GM23248 (cell line): ENCODE results near the gene COL15A1. TPM values are rescaled to one million over a fixed set of nuclear protein-coding genes. Genes with fewer than 3 reads are reported as not detected.

Experiments used
- DNase-seq: peaks from one replicate; pipeline ENCODE4 v3.0.0-alpha.2; 2015
- H2AFZ ChIP-seq: fragments of 200-600 bp; sonication (generic); 2 replicates; pipeline ENCODE4 v1.6.1; 2016; ENCODE audit warnings: antibody characterized with exemption
- H3F3A ChIP-seq: fragments of 200-600 bp; sonication (generic); 2 replicates; pipeline ENCODE4 v1.6.1; 2016; ENCODE audit warnings: mild to moderate bottlenecking, antibody characterized with exemption, mixed run types; ENCODE audit not compliant: insufficient read depth
- H3K27ac ChIP-seq: fragments of 200-600 bp; sonication (generic); 2 replicates; pipeline ENCODE4 v1.5.1; 2016; ENCODE audit warnings: mild to moderate bottlenecking
- H3K27me3 ChIP-seq: fragments of 200-600 bp; sonication (generic); replicated peaks from 2 replicates; pipeline ENCODE4 v1.6.1; 2016; ENCODE audit warnings: mild to moderate bottlenecking; ENCODE audit not compliant: insufficient read depth
- H3K36me3 ChIP-seq: fragments of 200-600 bp; sonication (generic); 2 replicates; pipeline ENCODE4 v1.6.1; 2016; ENCODE audit warnings: low read depth, mild to moderate bottlenecking
- H3K4me1 ChIP-seq: fragments of 200-600 bp; sonication (generic); 2 replicates; pipeline ENCODE4 v1.6.1; 2016; ENCODE audit warnings: mild to moderate bottlenecking; ENCODE audit not compliant: insufficient read depth
- H3K4me2 ChIP-seq: fragments of 200-600 bp; sonication (generic); one replicate; pipeline ENCODE4 v1.6.1; 2016; ENCODE audit warnings: mild to moderate bottlenecking; ENCODE audit not compliant: unreplicated experiment
- H3K4me3 ChIP-seq: fragments of 200-600 bp; sonication (generic); 2 replicates; pipeline ENCODE4 v1.5.1; 2016; ENCODE audit warnings: mild to moderate bottlenecking
- H3K79me2 ChIP-seq: fragments of 200-600 bp; sonication (generic); 2 replicates; pipeline ENCODE4 v1.6.1; 2016; ENCODE audit warnings: mild to moderate bottlenecking; ENCODE audit not compliant: insufficient read depth
- H3K9ac ChIP-seq: fragments of 200-600 bp; sonication (generic); 2 replicates; pipeline ENCODE4 v1.6.1; 2016; ENCODE audit warnings: mild to moderate bottlenecking
- H3K9me2 ChIP-seq: fragments of 200-600 bp; sonication (generic); 2 replicates; pipeline ENCODE4 v1.6.1; 2016; ENCODE audit warnings: mixed run types, mild to moderate bottlenecking, moderate library complexity; ENCODE audit not compliant: insufficient read depth
- H3K9me3 ChIP-seq: fragments of 200-600 bp; sonication (generic); one replicate; pipeline ENCODE4 v1.6.1; 2017; ENCODE audit warnings: low read depth
- H4K20me1 ChIP-seq: fragments of 200-600 bp; sonication (generic); 2 replicates; pipeline ENCODE4 v1.6.0; 2016; ENCODE audit not compliant: insufficient read depth
- EZH2 ChIP-seq: fragments of 200-600 bp; sonication (generic); IDR thresholded peaks from 2 replicates; pipeline ENCODE4 v1.6.1; 2018; ENCODE audit warnings: antibody characterized with exemption, mild to moderate bottlenecking; ENCODE audit not compliant: insufficient read depth, poor library complexity, severe bottlenecking
- EZH2phosphoT487 ChIP-seq: fragments of 200-600 bp; sonication (generic); IDR thresholded peaks from 2 replicates; pipeline ENCODE4 v1.6.1; 2018; ENCODE audit warnings: antibody characterized with exemption, moderate library complexity, mild to moderate bottlenecking, low read depth; ENCODE audit not compliant: insufficient read depth
- WGBS, 2 experiments: methylation state at CpG; one replicate each; pipeline ENCODE4 v1.1.6; 2015 to 2017; ENCODE audit warnings: low lambda C conversion rate in 2 of 2, low coverage in 1 of 2; ENCODE audit errors: missing lambda C conversion rate in 2 of 2; 5-methylcytosine and 5-hydroxymethylcytosine counted together
- in situ Hi-C: fragments of 300-500 bp; cut with MboI; formaldehyde crosslinking; loops from 2 replicates; pipeline ENCODE4 v1.15.0; 2020
- polyA plus RNA-seq: library from polyadenylated mRNA; unstranded; fragments of >200 nt; fragmentation: Nextera tagmentation; extraction: Ambion mirVana; gene quantifications from 2 replicates; pipeline ENCODE4 v1.2.1, GENCODE V29; 2016
- total RNA-seq: library from RNA; depleted of rRNA; stranded (reverse); fragments of >200 nt; shearing (Covaris generic); gene quantifications from 2 replicates; pipeline ENCODE4 v1.2.3, GENCODE V29; 2014

COL15A1 gene
- total and polyA plus RNA-seq, 2 experiments from 2014 or later: 9.7 to 16.8 TPM

DNA sequence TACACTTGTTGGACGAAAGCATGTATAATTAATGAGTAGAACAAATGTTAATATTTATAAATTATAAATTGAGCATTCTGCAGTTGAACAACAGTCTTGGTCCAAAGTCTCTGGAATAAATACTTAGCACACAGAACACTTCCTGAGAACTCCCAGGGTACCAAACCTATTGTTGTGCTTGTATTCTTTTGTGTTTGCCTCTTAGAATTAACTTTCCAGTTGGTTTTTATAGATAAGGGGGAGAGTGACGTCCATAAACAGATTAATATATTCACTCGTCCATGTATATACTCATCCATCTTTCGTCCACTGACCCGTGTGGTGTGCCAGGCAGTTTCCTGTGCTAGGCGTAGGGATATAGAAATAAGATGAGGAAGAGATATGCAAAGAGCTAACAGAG is 98.9 kb downstream of the COL15A1 start:
- H3K79me2 ChIP-seq: no peaks in the 10 kb centered on the region
- H3K9ac ChIP-seq: no peak overlapping the region
- no peaks in the 10 kb centered on the region for H3K27me3 ChIP-seq
- H2AFZ ChIP-seq: no peak overlapping the region
- H3K9me2 ChIP-seq: no peaks in the 10 kb centered on the region
- no peaks in the 10 kb centered on the region for H3K36me3 ChIP-seq
- no peak for DNase-seq
- 96 to 99% methylated on average over 6 of the region's 6 CpGs for WGBS, 2 experiments
- peaks cover 39% of the 10 kb centered on the region for H3K4me1 ChIP-seq
- H3K27ac ChIP-seq: no peak overlapping the region
- peaks cover 32% of the 10 kb centered on the region for H3F3A ChIP-seq
- no peaks in the 10 kb centered on the region for H3K9me3 ChIP-seq
- TF ChIP-seq EZH2 (no peak), EZH2phosphoT487 (no peak)
- in situ Hi-C loops: no loop called here
- H4K20me1 ChIP-seq: no peaks in the 10 kb centered on the region
- H3K4me3 ChIP-seq: no peak overlapping the region
- H3K4me2 ChIP-seq: no peak overlapping the region

DNA sequence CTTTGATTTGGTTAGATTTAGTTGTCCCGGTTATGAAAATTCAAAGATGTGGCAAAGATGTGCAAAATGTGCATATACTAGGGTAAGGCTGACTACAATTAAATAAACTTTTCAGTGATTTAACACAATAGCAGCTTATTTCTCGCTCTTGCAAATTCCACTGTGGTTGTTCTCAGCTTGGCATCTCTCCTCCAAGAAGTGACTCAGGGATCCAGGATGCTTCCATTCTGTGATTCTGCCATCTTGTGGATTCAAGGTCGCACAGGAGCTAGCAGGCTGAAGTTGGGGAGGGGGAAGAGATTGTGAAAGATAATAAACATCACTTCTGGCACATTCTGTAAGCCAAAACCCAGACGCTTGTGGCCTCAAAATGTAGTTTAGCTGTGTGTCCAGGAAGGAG is 101.1 kb downstream of the COL15A1 start:
- Histone ChIP-seq H3K4me2 (no peak overlapping the region), H4K20me1 (no peaks in the 10 kb centered on the region), H3K9me3 (no peaks in the 10 kb centered on the region), H3K9ac (no peak overlapping the region), H3K36me3 (no peaks in the 10 kb centered on the region), H2AFZ (no peak overlapping the region), H3K27ac (no peak overlapping the region), H3K4me1 (peaks cover 21% of the 10 kb centered on the region), H3F3A (peaks cover 17% of the 10 kb centered on the region), H3K79me2 (no peaks in the 10 kb centered on the region), H3K4me3 (no peak overlapping the region), H3K27me3 (no peaks in the 10 kb centered on the region), H3K9me2 (no peaks in the 10 kb centered on the region)
- no peak for TF ChIP-seq EZH2phosphoT487
- TF ChIP-seq EZH2: no peak
- in situ Hi-C loops: no loop called here
- no peak for DNase-seq
- WGBS, 2 experiments: 78 to 79% methylated on average over 4 of the region's 4 CpGs

DNA sequence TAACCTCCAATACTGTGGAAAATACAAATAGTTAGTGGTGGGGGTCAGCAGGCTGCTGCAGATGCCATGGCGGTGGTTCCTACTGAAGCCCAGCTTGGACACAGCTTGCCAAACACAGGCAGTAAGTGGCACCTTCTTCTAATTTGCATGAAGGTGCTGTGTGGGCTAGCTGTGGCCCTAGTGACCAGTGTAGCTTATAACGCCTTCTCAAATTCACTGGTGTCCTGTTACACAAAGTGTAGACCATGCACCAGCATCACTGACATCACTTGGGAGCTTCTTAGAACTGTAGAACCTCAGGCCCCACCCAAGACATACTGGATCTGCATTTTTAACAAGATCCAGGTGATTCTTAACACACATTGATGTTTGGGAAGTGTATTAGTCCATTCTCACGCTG is 102.4 kb downstream of the COL15A1 start:
- H3K36me3 ChIP-seq: no peaks in the 10 kb centered on the region
- H3K9me3 ChIP-seq: no peaks in the 10 kb centered on the region
- 74 to 76% methylated on average over 3 of the region's 3 CpGs for WGBS, 2 experiments
- no peak overlapping the region for H3K27ac ChIP-seq
- TF ChIP-seq EZH2phosphoT487 (no peak), EZH2 (no peak)
- no peaks in the 10 kb centered on the region for H4K20me1 ChIP-seq
- H3K9ac ChIP-seq: no peak overlapping the region
- H2AFZ ChIP-seq: no peak overlapping the region
- no peak overlapping the region for H3K4me2 ChIP-seq
- H3F3A ChIP-seq: peaks cover 17% of the 10 kb centered on the region
- peaks cover 20% of the 10 kb centered on the region for H3K4me1 ChIP-seq
- in situ Hi-C loops: no loop called here
- H3K27me3 ChIP-seq: no peaks in the 10 kb centered on the region
- no peaks in the 10 kb centered on the region for H3K79me2 ChIP-seq
- H3K9me2 ChIP-seq: no peaks in the 10 kb centered on the region
- no peak overlapping the region for H3K4me3 ChIP-seq
- no peak for DNase-seq

DNA sequence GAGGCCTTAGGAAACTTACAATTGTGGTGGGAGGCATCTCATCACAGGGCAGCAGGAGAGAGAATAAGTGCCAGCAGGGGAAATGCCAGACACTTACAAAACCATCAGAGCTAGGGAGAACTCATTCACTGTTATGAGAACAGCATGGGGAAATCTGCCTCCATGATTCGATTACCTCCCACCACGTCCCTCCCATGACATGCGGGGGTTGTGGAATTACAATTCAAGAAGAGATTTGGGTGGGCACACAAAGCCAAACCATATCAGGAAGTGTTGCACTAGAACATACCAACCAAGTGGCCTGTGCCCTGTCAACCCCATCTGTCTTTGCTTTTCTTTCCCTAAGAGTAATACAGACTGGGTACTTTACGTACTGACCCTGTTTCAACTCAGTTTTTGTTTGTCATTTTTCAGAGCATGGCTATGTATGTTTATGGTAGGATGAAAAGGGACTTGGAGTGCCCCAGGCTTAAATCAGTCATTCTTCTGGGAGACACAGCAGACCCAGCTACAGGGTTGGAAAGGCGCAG is 102.9 kb downstream of the COL15A1 start:
- WGBS, 2 experiments: 60 to 67% methylated on average over 5 of the region's 5 CpGs
- Histone ChIP-seq H3K27me3 (no peaks in the 10 kb centered on the region), H3F3A (peaks cover 22% of the 10 kb centered on the region), H3K9ac (no peak overlapping the region), H4K20me1 (no peaks in the 10 kb centered on the region), H3K9me2 (no peaks in the 10 kb centered on the region), H3K9me3 (no peaks in the 10 kb centered on the region), H3K4me3 (no peak overlapping the region), H3K4me1 (peaks cover 21% of the 10 kb centered on the region), H3K36me3 (no peaks in the 10 kb centered on the region), H3K79me2 (no peaks in the 10 kb centered on the region), H2AFZ (no peak overlapping the region), H3K27ac (no peak overlapping the region), H3K4me2 (no peak overlapping the region)
- TF ChIP-seq EZH2 (no peak), EZH2phosphoT487 (no peak)
- no peak for DNase-seq
- in situ Hi-C loops: no loop called here

DNA sequence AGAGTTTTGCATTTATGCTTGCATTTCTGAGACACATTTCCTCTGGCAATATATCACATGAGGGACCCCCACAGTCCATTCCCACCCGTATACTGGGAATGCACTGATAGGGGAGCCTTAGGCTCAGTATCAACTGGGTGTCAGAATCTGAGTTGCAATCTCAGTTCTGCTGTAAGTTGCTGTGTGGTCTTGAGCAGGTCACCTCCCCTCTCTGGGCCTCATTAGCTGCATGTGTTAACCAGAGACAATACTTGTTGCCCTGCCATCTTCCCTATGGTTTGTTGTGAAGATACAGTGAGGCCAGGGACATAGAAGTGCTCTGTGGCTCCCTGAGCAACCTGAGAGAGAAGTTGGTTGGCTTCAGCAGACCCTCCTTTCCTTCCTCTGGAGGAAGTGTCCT is 105.5 kb downstream of the COL15A1 start:
- 67 to 89% methylated on average over 1 of the region's 1 CpG for WGBS, 2 experiments
- no peaks in the 10 kb centered on the region for H3K27me3 ChIP-seq

More for the DNA sequence above, 105.5 kb downstream of the COL15A1 start:
- H2AFZ ChIP-seq: no peak overlapping the region
- H3K4me3 ChIP-seq: no peak overlapping the region
- H3K9ac ChIP-seq: no peak overlapping the region
- H3K27ac ChIP-seq: no peak overlapping the region
- H3K79me2 ChIP-seq: no peaks in the 10 kb centered on the region
- H3K4me1 ChIP-seq: peaks cover 22% of the 10 kb centered on the region
- H4K20me1 ChIP-seq: no peaks in the 10 kb centered on the region
- DNase-seq: no peak
- in situ Hi-C loops: no loop called here
- no peaks in the 10 kb centered on the region for H3K36me3 ChIP-seq
- TF ChIP-seq EZH2: no peak
- no peak for TF ChIP-seq EZH2phosphoT487
- no peaks in the 10 kb centered on the region for H3K9me3 ChIP-seq
- H3F3A ChIP-seq: peaks cover 26% of the 10 kb centered on the region
- H3K9me2 ChIP-seq: no peaks in the 10 kb centered on the region
- no peak overlapping the region for H3K4me2 ChIP-seq
